ENCODE measurements around the gene LSM10. TPM values are rescaled to one million over a fixed set of nuclear protein-coding genes. Genes with fewer than 3 reads are reported as not detected.
A peak's percentile ranks its signal among the peaks of the same experiment; 100 is the strongest.

LSM10 gene
- total RNA-seq, 1 experiment from 2014 or later, result 19.2 TPM

- intact Hi-C loops (cut with micrococcal nuclease), result loop anchor here (5.0 kb wide), 1 partner anchor 45 kb away; no protein-coding TSS in a partner anchor
- Histone ChIP-seq H3K9ac (ENCODE audit: low read length) (peak overlapping the region; percentile 42), H3K79me2 (ENCODE audit: low read length) (peaks cover 33% of the 10 kb centered on the region), H2AFZ (ENCODE audit: low read length) (no peak overlapping the region), H3K9me2 (replicated peaks; ENCODE audit: low read length) (no peaks in the 10 kb centered on the region), H3K4me2 (ENCODE audit: low read length) (peak overlapping the region; percentile 100), H3K4me3 (ENCODE audit: low read length) (peak overlapping the region; percentile 75; the same call in 1 of the 2 replicates), H3K4me1 (ENCODE audit: insufficient read depth, low read length) (peaks cover 21% of the 10 kb centered on the region), H3K27me3 (ENCODE audit: low read length) (no peaks in the 10 kb centered on the region), H3F3A (ENCODE audit: low read length, unreplicated experiment) (peaks cover 6% of the 10 kb centered on the region), H3K36me3 (ENCODE audit: low read depth, low read length) (peaks cover 7% of the 10 kb centered on the region), H3K27ac (ENCODE audit: low read length) (peak overlapping the region; percentile 96), H4K20me1 (ENCODE audit: low read length) (peaks cover 7% of the 10 kb centered on the region; the same call in 1 of the 2 replicates), H3K9me3 (ENCODE audit: low read length) (no peaks in the 10 kb centered on the region)
- no peak for DNase-seq
- TF ChIP-seq EZH2phosphoT487 (IDR thresholded peaks at IDR 0.05; ENCODE audit: borderline replicate concordance, low read length) (no peak), EZH2 (IDR thresholded peaks at IDR 0.05; ENCODE audit: low read length, unreplicated experiment) (no peak), CTCF (conservative IDR thresholded peaks at IDR 0.05; ENCODE audit: low read depth, low read length) (no peak)
- ChIA-PET POLR2A (ENCODE audit: unreplicated experiment) (interaction anchor here (0.6 to 1.2 kb wide), 6 partner anchors 18 to 80 kb away, joined by 3 to 15 read pairs (median 3); no protein-coding TSS in a partner anchor), CTCF (interaction anchor here (0.6 to 1.6 kb wide), 4 partner anchors 37 to 1021 kb away, joined by 3 to 15 read pairs (median 7); no protein-coding TSS in a partner anchor)
- no peak for ATAC-seq
- BruUV-seq (replicated peaks), result no TSS peak
Observed at GRCh38 chr1:36387141-36387949, 10.4 kb downstream of the LSM10 start.

GRCh38 chr1:36386265-36387140, 11.2 kb downstream of the LSM10 start:
- peak overlapping the region; percentile 100 for H3K4me2 ChIP-seq (ENCODE audit: low read length)
- H3K9me2 ChIP-seq (replicated peaks; ENCODE audit: low read length), result no peaks in the 10 kb centered on the region
- H3K9me3 ChIP-seq (ENCODE audit: low read length), result no peaks in the 10 kb centered on the region
- TF ChIP-seq EZH2phosphoT487 (IDR thresholded peaks at IDR 0.05; ENCODE audit: borderline replicate concordance, low read length) (no peak), EZH2 (IDR thresholded peaks at IDR 0.05; ENCODE audit: low read length, unreplicated experiment) (no peak), CTCF (conservative IDR thresholded peaks at IDR 0.05; ENCODE audit: low read depth, low read length) (no peak)
- H3K9ac ChIP-seq (ENCODE audit: low read length), result peak overlapping the region; percentile 88
- peaks cover 6% of the 10 kb centered on the region for H3F3A ChIP-seq (ENCODE audit: low read length, unreplicated experiment)
- ChIA-PET CTCF (interaction anchor here (0.6 to 1.6 kb wide), 4 partner anchors 36 to 1021 kb away, joined by 3 to 15 read pairs (median 7); no protein-coding TSS in a partner anchor), POLR2A (ENCODE audit: unreplicated experiment) (interaction anchor here (0.6 to 1.2 kb wide), 9 partner anchors 17 to 1089 kb away, joined by 3 to 15 read pairs (median 3); partner anchors contain the start of gene MAP7D1)
- peak overlapping the region; percentile 69 for H2AFZ ChIP-seq (ENCODE audit: low read length)
- H3K36me3 ChIP-seq (ENCODE audit: low read depth, low read length), result peaks cover 2% of the 10 kb centered on the region; the same call in 1 of the 2 replicates
- peaks cover 41% of the 10 kb centered on the region for H3K79me2 ChIP-seq (ENCODE audit: low read length)
- BruUV-seq (replicated peaks), result TSS peak; percentile 82
- DNase-seq, result peak; percentile 99
- intact Hi-C loops (cut with micrococcal nuclease), result loop anchor here (1.0 to 5.0 kb wide), 4 partner anchors 11 to 86 kb away; partner anchors contain the start of genes LSM10 and OSCP1
- ATAC-seq, result peak; percentile 76
- H3K4me1 ChIP-seq (ENCODE audit: insufficient read depth, low read length), result peaks cover 21% of the 10 kb centered on the region
- no peaks in the 10 kb centered on the region for H3K27me3 ChIP-seq (ENCODE audit: low read length)
- peak overlapping the region; percentile 75 for H3K4me3 ChIP-seq (ENCODE audit: low read length)
- H4K20me1 ChIP-seq (ENCODE audit: low read length), result peaks cover 12% of the 10 kb centered on the region; the same call in 1 of the 2 replicates
- peak overlapping the region; percentile 96 for H3K27ac ChIP-seq (ENCODE audit: low read length)

Data from PC-3 (cell line).